ENCODE data around the gene DNMT3B. TPM values are rescaled to one million over a fixed set of nuclear protein-coding genes. Genes with fewer than 3 reads are reported as not detected.
A peak's percentile ranks its signal among the peaks of the same experiment; 100 is the strongest.

Gene DNMT3B
- total and polyA plus RNA-seq, 9 of the 15 experiments (the other 6 are each of a cell fraction or from before 2014, with no cell fraction given), result 9.3 to 74.8 (median 49.1) TPM

GRCh38 chr20:32752458-32753250, 9.5 kb upstream of the DNMT3B start (continued):
- TF ChIP-seq TSHZ1 (CRISPR knock-in tag; IDR thresholded peaks at IDR 0.05), result no peak
- TF ChIP-seq WHSC1 (IDR thresholded peaks at IDR 0.05; ENCODE audit: low read length), result no peak
- TF ChIP-seq PHTF2 (CRISPR knock-in tag; IDR thresholded peaks at IDR 0.05), result no peak
- TF ChIP-seq ZNF589 (CRISPR knock-in tag; IDR thresholded peaks at IDR 0.05; ENCODE audit: low read depth), result no peak
- peak; percentile 91 for TF ChIP-seq STAT5A (IDR thresholded peaks at IDR 0.05; ENCODE audit: borderline replicate concordance, low read length)
- TF ChIP-seq ZNF740 (CRISPR knock-in tag; IDR thresholded peaks at IDR 0.05), result no peak
- no peak for TF ChIP-seq ZNF740 (tag; IDR thresholded peaks at IDR 0.05)
- peak; percentile 100 for TF ChIP-seq ZNF316 (IDR thresholded peaks at IDR 0.05)
- TF ChIP-seq PKNOX1 (IDR thresholded peaks at IDR 0.05), result peak; percentile 88
- TF ChIP-seq ZNF699 (CRISPR knock-in tag; IDR thresholded peaks at IDR 0.05; ENCODE audit: insufficient replicate concordance), result no peak
- TF ChIP-seq IRF1 (CRISPR knock-in tag; IDR thresholded peaks at IDR 0.05; ENCODE audit: borderline replicate concordance), result no peak
- no peak for TF ChIP-seq BRF1 (IDR thresholded peaks at IDR 0.05; ENCODE audit: borderline replicate concordance, extremely low read depth, insufficient read length)
- TF ChIP-seq E2F6 (IDR thresholded peaks at IDR 0.05; ENCODE audit: borderline replicate concordance in 1 of 2, extremely low read depth in 1 of 2, insufficient read depth in 1 of 2, insufficient read length in 1 of 2, low read depth in 1 of 2, low read length in 1 of 2, poor library complexity in 1 of 2, severe bottlenecking in 1 of 2), result peak in 1 of 2 experiments; percentile 42
- TF ChIP-seq ZBTB1 (CRISPR knock-in tag; IDR thresholded peaks at IDR 0.05; ENCODE audit: borderline replicate concordance, low read depth), result no peak
- no peak for TF ChIP-seq UBTF (IDR thresholded peaks at IDR 0.05; ENCODE audit: borderline replicate concordance in 1 of 2, low read depth in 2 of 2, low read length in 2 of 2)
- peak; percentile 99 for TF ChIP-seq SMARCA4 (IDR thresholded peaks at IDR 0.05)

Data from K562 (cell line).